GM12878 (cell line): ENCODE results near the gene WSCD2. TPM values are rescaled to one million over a fixed set of nuclear protein-coding genes. Genes with fewer than 3 reads are reported as not detected.

Experiments used
- ATAC-seq: fragments of 200-7000 bp; cut with Tn5 transposase; 3 replicates; pipeline ENCODE4 v1.9.1; 2020; ENCODE audit warnings: mild to moderate bottlenecking, moderate library complexity
- BruUV-seq: library from RNA; stranded (reverse); fragments of 400-500 nt; replicated peaks from 2 replicates; lab custom pipeline; 2021; lab: Mats Ljungman, UMichigan
- CTCF ChIA-PET: fragments of 300-600 bp; sonication (Branson Sonifier 250); formaldehyde crosslinking; extraction: SDS; loops from one replicate; lab custom pipeline; 2021; ENCODE audit warnings: inconsistent platforms; lab: Yijun Ruan, JAX
- POLR2A ChIA-PET: fragments of 350-600 bp; formaldehyde crosslinking; extraction: SDS; loops from one replicate; lab custom pipeline; 2021; ENCODE audit warnings: inconsistent platforms; lab: Charles Lee
- RAD21 ChIA-PET: fragments of 300-600 bp; sonication (Branson Sonifier 250); formaldehyde crosslinking; loops from one replicate; lab custom pipeline; 2023; ENCODE audit warnings: antibody characterized with exemption; ENCODE audit not compliant: unreplicated experiment; lab: Charles Lee
- SMC1A ChIA-PET: fragments of 300-600 bp; sonication (Branson Sonifier 250); formaldehyde crosslinking; loops from one replicate; lab custom pipeline; 2023; ENCODE audit not compliant: unreplicated experiment, uncharacterized antibody; lab: Charles Lee
- DNase-seq: peaks from one replicate; pipeline ENCODE4 v3.0.0-alpha.2; 2011; ENCODE audit warnings: low read depth, low spot score
- FAIRE-seq: peaks from 3 replicates; lab custom pipeline; 2011; peaks lifted over from hg19 to GRCh38; lab: Jason Lieb, UNC
- H2AFZ ChIP-seq: 2 replicates; pipeline ENCODE4 v1.6.0; 2011; ENCODE audit warnings: low read depth, low read length, control low read depth; ENCODE audit not compliant: control insufficient read depth
- H3K27ac ChIP-seq: 2 replicates; pipeline ENCODE4 v1.5.1; 2011; ENCODE audit warnings: control low read depth; ENCODE audit not compliant: control insufficient read depth, insufficient read depth
- H3K27me3 ChIP-seq, 2 experiments: replicated peaks in 1 of 2; 2 replicates each; pipeline versions ENCODE4 v1.6.0 to v1.6.1; 2011; ENCODE audit warnings: low read length in 1 of 2; ENCODE audit not compliant: control insufficient read depth in 2 of 2, insufficient read depth in 2 of 2
- H3K36me3 ChIP-seq, 2 experiments: 2 replicates each; pipeline ENCODE4 v1.5.1; 2011; ENCODE audit warnings: low read length in 1 of 2; ENCODE audit not compliant: control insufficient read depth in 2 of 2, insufficient read depth in 2 of 2
- H3K4me1 ChIP-seq: 2 replicates; pipeline ENCODE4 v1.6.1; 2011; ENCODE audit warnings: mild to moderate bottlenecking, low read length, moderate library complexity, mixed read lengths; ENCODE audit not compliant: control insufficient read depth, insufficient read depth
- H3K4me2 ChIP-seq: 2 replicates; pipeline ENCODE4 v1.6.0; 2011; ENCODE audit warnings: control low read depth; ENCODE audit not compliant: control insufficient read depth, insufficient read depth
- H3K4me3 ChIP-seq: fragments of 200-600 bp; sonication (generic); 2 replicates; pipeline ENCODE4 v1.5.1; 2016
- H3K79me2 ChIP-seq: 2 replicates; pipeline ENCODE4 v1.6.0; 2011; ENCODE audit warnings: low read length; ENCODE audit not compliant: control insufficient read depth, insufficient read depth
- H3K9ac ChIP-seq: 2 replicates; pipeline ENCODE4 v1.8.0; 2011; ENCODE audit warnings: low read length, control low read depth, mixed read lengths; ENCODE audit not compliant: control insufficient read depth, insufficient read depth
- H3K9me3 ChIP-seq: replicated peaks from 3 replicates; pipeline ENCODE4 v1.5.1; 2011; ENCODE audit warnings: mild to moderate bottlenecking, low read length; ENCODE audit not compliant: control insufficient read depth, insufficient read depth
- H4K20me1 ChIP-seq: 2 replicates; pipeline ENCODE4 v1.6.0; 2011; ENCODE audit not compliant: control insufficient read depth, insufficient read depth
- BACH1 ChIP-seq: fragments of 450-650 bp; IDR thresholded peaks from 2 replicates; pipeline ENCODE4 v1.6.1; 2017; ENCODE audit warnings: mild to moderate bottlenecking, borderline replicate concordance
- BCLAF1 ChIP-seq: fragments of 450-650 bp; IDR thresholded peaks from 2 replicates; pipeline ENCODE4 v1.6.1; 2017; ENCODE audit warnings: antibody characterized with exemption, mild to moderate bottlenecking, moderate library complexity
- CBFB ChIP-seq: IDR thresholded peaks from 2 replicates; pipeline ENCODE4 v1.6.1; 2016; ENCODE audit warnings: antibody characterized with exemption, low read depth
- E2F4 ChIP-seq: IDR thresholded peaks from 2 replicates; pipeline ENCODE4 v1.6.1; 2012; ENCODE audit warnings: low read depth, low read length, improper control_type of control experiment
- ESRRA ChIP-seq: IDR thresholded peaks from 2 replicates; pipeline ENCODE4 v1.6.1; 2012; ENCODE audit warnings: mild to moderate bottlenecking, low read length, improper control_type of control experiment
- EZH2 ChIP-seq: IDR thresholded peaks from 2 replicates; pipeline ENCODE4 v1.6.1; 2012; ENCODE audit warnings: low read depth, mild to moderate bottlenecking, control low read depth, inconsistent platforms, low read length, borderline replicate concordance; ENCODE audit not compliant: control insufficient read depth
- HCFC1 ChIP-seq: fragments of 150-350 bp; IDR thresholded peaks from 2 replicates; pipeline ENCODE4 v1.6.1; 2014; ENCODE audit warnings: low read length
- IRF5 ChIP-seq: fragments of 450-650 bp; IDR thresholded peaks from 2 replicates; pipeline ENCODE4 v1.6.1; 2017; ENCODE audit warnings: borderline replicate concordance
- LARP7 ChIP-seq: fragments of 450-650 bp; IDR thresholded peaks from 2 replicates; pipeline ENCODE4 v1.6.1; 2017; ENCODE audit warnings: mild to moderate bottlenecking
- MTA3 ChIP-seq: IDR thresholded peaks from 2 replicates; pipeline ENCODE4 v1.6.1; 2012; ENCODE audit warnings: low read length, inconsistent platforms, borderline replicate concordance
- PML ChIP-seq: IDR thresholded peaks from 2 replicates; pipeline ENCODE4 v1.6.1; 2012; ENCODE audit warnings: low read length, inconsistent platforms
- RCOR1 ChIP-seq: conservative IDR thresholded peaks from 2 replicates; pipeline ENCODE4 v1.6.1; 2012; ENCODE audit warnings: low read depth, low read length, improper control_type of control experiment
- SMAD5 ChIP-seq: IDR thresholded peaks from 2 replicates; pipeline ENCODE4 v1.6.1; 2016; ENCODE audit warnings: antibody characterized with exemption, low read depth
- SMARCA5 ChIP-seq: fragments of 450-650 bp; IDR thresholded peaks from 2 replicates; pipeline ENCODE4 v1.6.1; 2017; ENCODE audit warnings: mild to moderate bottlenecking
- SRF ChIP-seq, 2 experiments: IDR thresholded peaks; 2 replicates each; pipeline ENCODE4 v1.6.1; 2011; ENCODE audit warnings: low read depth in 2 of 2, low read length in 2 of 2, mild to moderate bottlenecking in 1 of 2, moderate library complexity in 1 of 2
- STAT1 ChIP-seq: fragments of 450-650 bp; conservative IDR thresholded peaks from 2 replicates; pipeline ENCODE4 v1.6.1; 2014; ENCODE audit warnings: antibody characterized with exemption, mild to moderate bottlenecking
- STAT3 ChIP-seq: IDR thresholded peaks from 2 replicates; pipeline ENCODE4 v1.6.1; 2011; ENCODE audit warnings: low read depth, low read length, improper control_type of control experiment
- SUPT20H ChIP-seq: IDR thresholded peaks from 2 replicates; pipeline ENCODE4 v1.6.1; 2011; ENCODE audit warnings: low read depth, mild to moderate bottlenecking, low read length, moderate library complexity, borderline replicate concordance; ENCODE audit not compliant: control insufficient read depth
- SUZ12 ChIP-seq: fragments of 200-600 bp; sonication (generic); IDR thresholded peaks from one replicate; pipeline ENCODE4 v1.6.1; 2018; ENCODE audit warnings: antibody characterized with exemption, mild to moderate bottlenecking; ENCODE audit not compliant: unreplicated experiment
- ZNF24 ChIP-seq: fragments of 450-650 bp; IDR thresholded peaks from 2 replicates; pipeline ENCODE4 v1.6.1; 2017; ENCODE audit warnings: antibody characterized with exemption, mild to moderate bottlenecking
- WGBS: methylation state at CpG from one replicate; pipeline ENCODE4 v1.1.6; 2016; ENCODE audit warnings: low lambda C conversion rate; ENCODE audit not compliant: insufficient replicate concordance, insufficient coverage; ENCODE audit errors: missing lambda C conversion rate; 5-methylcytosine and 5-hydroxymethylcytosine counted together
- in situ Hi-C: fragments of 300-500 bp; cut with MboI; formaldehyde crosslinking; loops from 9 replicates; pipeline ENCODE4 v1.14.3; 2018; ENCODE audit warnings: mixed read lengths
- intact Hi-C: fragments of 100-400 bp; cut with micrococcal nuclease; formaldehyde crosslinking; loops from one replicate; pipeline ENCODE4 v1.14.2; 2022; ENCODE audit not compliant: unreplicated experiment
- polyA plus RNA-seq, 11 experiments: library from polyadenylated mRNA; depleted of rRNA in 4 of 11; unstranded in 6 of 11; stranded (reverse) in 5 of 11; fragments of >200 nt; fragmentation: Nextera tagmentation in 4 of 11; fragmentation: Illumina TruSeq in 1 of 11; extraction: Ambion mirVana in 4 of 11; extraction: Trizol in 1 of 11; gene quantifications; 1 replicate in 1 of 11; 2 replicates in 10 of 11; pipeline versions ENCODE4 v1.2.1 to v1.2.3, GENCODE V29; 2011 to 2016; ENCODE audit warnings: inconsistent platforms in 2 of 11, missing spikeins in 2 of 11, low read depth in 1 of 11
- total RNA-seq, 4 experiments: library from RNA; depleted of rRNA in 3 of 4; stranded (reverse); fragments of >200 nt in 3 of 4; fragmentation: Illumina TruSeq in 1 of 4; extraction: Trizol in 1 of 4; gene quantifications; 2 replicates each; pipeline versions ENCODE4 v1.2.1 to v1.2.3, GENCODE V29; 2013 to 2021

Gene WSCD2
- total and polyA plus RNA-seq, 10 of the 15 experiments (the other 5 are each of a cell fraction or from before 2014, with no cell fraction given) = 0.41 TPM; not detected in 9

- ChIA-PET SMC1A (no interaction called here), POLR2A (interaction anchor here (0.6 kb wide), 1 partner anchor 117 kb away, joined by 5 read pairs; no protein-coding TSS in a partner anchor), RAD21 (no interaction called here), CTCF (interaction anchor here (0.9 to 1.6 kb wide), 2 partner anchors 14 to 249 kb away, joined by 4 read pairs; no protein-coding TSS in a partner anchor)
- H4K20me1 ChIP-seq = no peaks in the 10 kb centered on the region
- H3K4me2 ChIP-seq = no peak overlapping the region
- no TSS peak for BruUV-seq
- 13% methylated on average over 3 of the region's 3 CpGs for WGBS
- no peak for TF ChIP-seq SRF (IDR thresholded peaks at IDR 0.05; ENCODE audit: low read depth in 2 of 2, low read length in 2 of 2)
- no peak for TF ChIP-seq STAT1
- TF ChIP-seq BCLAF1 = no peak
- TF ChIP-seq ZNF24 = no peak
- no peak for TF ChIP-seq PML
- TF ChIP-seq BACH1 = no peak
- TF ChIP-seq HCFC1 = no peak
- TF ChIP-seq SUZ12 = no peak
- TF ChIP-seq RCOR1 = no peak
- no peak for TF ChIP-seq E2F4
- no peak for TF ChIP-seq EZH2
- no peak for TF ChIP-seq SMAD5
- TF ChIP-seq STAT3 = no peak
- no peak for TF ChIP-seq SMARCA5
- TF ChIP-seq LARP7 = no peak
- TF ChIP-seq SUPT20H = no peak
- no peak for TF ChIP-seq CBFB
- no peak for TF ChIP-seq MTA3
- TF ChIP-seq IRF5 = no peak
- TF ChIP-seq ESRRA = no peak
- peaks cover 1 to 5% of the 10 kb centered on the region in 2 experiments; a peak in 3 of 4 replicates for H3K27me3 ChIP-seq
- no peak overlapping the region for H2AFZ ChIP-seq
- in situ Hi-C loops = no loop called here
- DNase-seq (no peak), FAIRE-seq (no peak), ATAC-seq (no peak)
- no peak overlapping the region for H3K27ac ChIP-seq
- no peaks in the 10 kb centered on the region; the same call in 2 of the 3 replicates for H3K9me3 ChIP-seq
- intact Hi-C loops = no loop called here
- H3K4me1 ChIP-seq = no peaks in the 10 kb centered on the region
- H3K79me2 ChIP-seq = no peaks in the 10 kb centered on the region
- no peak overlapping the region for H3K4me3 ChIP-seq
- H3K9ac ChIP-seq = no peak overlapping the region
- no peaks in the 10 kb centered on the region for H3K36me3 ChIP-seq
These were observed 79.0 kb downstream of the WSCD2 start for GRCh38 chr12:108207791-108208730.
